ENCODE data around the gene SEL1L.
"Not testable (repeated sequence)": the region's sequence is repeated elsewhere in the genome, so short reads cannot be mapped to it uniquely, and the experiment has no call there.

SEL1L gene

GRCh38 chr14:81523616-81524015, 10.0 kb downstream of the SEL1L start:
- ATAC-seq, result peak; percentile 51 to 71

- no peak for ATAC-seq
Observed at GRCh38 chr14:81523016-81523415, 10.6 kb downstream of the SEL1L start.

- ATAC-seq, result peak; percentile 32 to 63
Observed at GRCh38 chr14:81521356-81521755, 12.3 kb downstream of the SEL1L start.

- peak in 1 of 2 donors; percentile 39 for ATAC-seq
Observed at GRCh38 chr14:81519200-81520011, 14.2 kb downstream of the SEL1L start.

GRCh38 chr14:81517798-81518398, 15.8 kb downstream of the SEL1L start:
- no peak for ATAC-seq

- no peak for ATAC-seq
Observed at GRCh38 chr14:81516986-81517797, 16.5 kb downstream of the SEL1L start.

- ATAC-seq, result not testable (repeated sequence)
Observed at GRCh38 chr14:81515927-81516326, 17.7 kb downstream of the SEL1L start.

GRCh38 chr14:81512826-81513225, 20.8 kb downstream of the SEL1L start:
- ATAC-seq, result not testable (repeated sequence)

GRCh38 chr14:81511111-81511904, 22.3 kb downstream of the SEL1L start:
- ATAC-seq, result no peak

- ATAC-seq, result no peak
Observed at GRCh38 chr14:81509838-81510452, 23.7 kb downstream of the SEL1L start.

GRCh38 chr14:81509321-81509720, 24.3 kb downstream of the SEL1L start:
- no peak for ATAC-seq

GRCh38 chr14:81506487-81506886, 27.2 kb downstream of the SEL1L start:
- no peak for ATAC-seq

GRCh38 chr14:81504864-81505263, 28.8 kb downstream of the SEL1L start:
- no peak for ATAC-seq

- ATAC-seq, result no peak
Observed at GRCh38 chr14:81485781-81486180, 47.9 kb downstream of the SEL1L start.

- ATAC-seq, result no peak
Observed at GRCh38 chr14:81485372-81485771, 48.3 kb downstream of the SEL1L start.

- ATAC-seq, result no peak
Observed at GRCh38 chr14:81484120-81484519, 49.5 kb downstream of the SEL1L start.

- no peak for ATAC-seq
Observed at GRCh38 chr14:81480741-81481140, 52.9 kb downstream of the SEL1L start.

- no peak for ATAC-seq
Observed at GRCh38 chr14:81478446-81478845, 55.2 kb downstream of the SEL1L start.

- no peak for ATAC-seq
Observed at GRCh38 chr14:81476816-81477215, 56.8 kb downstream of the SEL1L start.

- no peak for ATAC-seq
Observed at GRCh38 chr14:81474685-81475324, 58.8 kb downstream of the SEL1L start.

- peak; percentile 76 to 78 for ATAC-seq
Observed at GRCh38 chr14:81474148-81474492, 59.5 kb downstream of the SEL1L start.

Measured in activated CD4-positive, CD25-positive, alpha-beta regulatory T cell treated with anti-CD3 and anti-CD28 coated beads, Interleukin-2, amount 50 U/mL, for 24 hours (primary cell).